Uterus (tissue), 2 donors: Measurements from ENCODE around the gene SLC4A1AP.

ENCODE experiments used
- CTCF ChIP-seq, 4 experiments: fragments of 200-600 bp in 2 of 4; fragments of 450-650 bp in 2 of 4; sonication (generic) in 2 of 4; IDR thresholded peaks; one replicate each; pipeline ENCODE4 v1.5.1; 2016 to 2019; ENCODE audit warnings: antibody characterized with exemption in 4 of 4, mild to moderate bottlenecking in 2 of 4, moderate library complexity in 1 of 4
- POLR2A ChIP-seq, 2 donors: fragments of 450-650 bp; IDR thresholded peaks; one replicate each; pipeline ENCODE4 v1.6.1; 2016; ENCODE audit warnings: antibody characterized with exemption in 2 of 2, mild to moderate bottlenecking in 1 of 2, moderate library complexity in 1 of 2

- TF ChIP-seq POLR2A (IDR thresholded peaks at IDR 0.05) (no peak), CTCF (IDR thresholded peaks at IDR 0.05) (no peak)
These were observed 67.4 kb downstream of the SLC4A1AP start for GRCh38 chr2:27730980-27731691.
